Suprapubic skin (tissue), 3 donors: ENCODE measurements around the gene TMPRSS7.

ENCODE experiments used
- CTCF ChIP-seq, 2 donors: fragments of 200-600 bp in 1 of 2; fragments of 450-650 bp in 1 of 2; sonication (generic) in 1 of 2; IDR thresholded peaks; one replicate each; pipeline ENCODE4 v1.5.1; 2016 to 2019; ENCODE audit warnings: antibody characterized with exemption in 2 of 2, mild to moderate bottlenecking in 1 of 2, moderate library complexity in 1 of 2
- POLR2AphosphoS5 ChIP-seq, 3 donors: sonication (generic); formaldehyde crosslinking; IDR thresholded peaks; one replicate each; pipeline ENCODE4 v1.6.1; 2017; ENCODE audit warnings: antibody characterized with exemption in 3 of 3

- no peak for TF ChIP-seq POLR2AphosphoS5 (IDR thresholded peaks at IDR 0.05)
- no peak for TF ChIP-seq CTCF (IDR thresholded peaks at IDR 0.05)
Measured at GRCh38 chr3:112059497-112059896, 25.0 kb downstream of the TMPRSS7 start.
